DND-41 (cell line): Measurements from ENCODE around the gene ZC3H13.

ENCODE experiments used
- CTCF ChIP-seq: IDR thresholded peaks from 2 replicates; pipeline ENCODE4 v1.5.1; 2012; ENCODE audit warnings: borderline replicate concordance, low read length, moderate library complexity, mild to moderate bottlenecking; ENCODE audit not compliant: poor library complexity, severe bottlenecking; ENCODE audit errors: extremely low read depth
- EZH2 ChIP-seq: IDR thresholded peaks from 3 replicates; pipeline ENCODE4 v1.6.1; 2012; ENCODE audit warnings: borderline replicate concordance, low read depth, mild to moderate bottlenecking, moderate library complexity, low read length, inconsistent platforms; ENCODE audit not compliant: severe bottlenecking

GRCh38 chr13:45917019-45917418, 135.5 kb downstream of the ZC3H13 start:
- TF ChIP-seq CTCF (no peak), EZH2 (no peak)
